SH-SY5Y (cell line): ENCODE results near the gene SRRM4.

Experiments
- GATA2 ChIP-seq: IDR thresholded peaks from 2 replicates; pipeline ENCODE4 v1.6.1; 2011; ENCODE audit warnings: mild to moderate bottlenecking, low read depth, low read length
- GATA3 ChIP-seq: IDR thresholded peaks from 2 replicates; pipeline ENCODE4 v1.6.1; 2011; ENCODE audit warnings: low read depth, mild to moderate bottlenecking, low read length, moderate library complexity

- TF ChIP-seq GATA2 (no peak), GATA3 (no peak)
These were observed 10.5 kb upstream of the SRRM4 start for GRCh38 chr12:118970856-118971255.
